GM18507 (cell line): ENCODE measurements around the gene DIP2C.
"Not testable (repeated sequence)": the region's sequence is repeated elsewhere in the genome, so short reads cannot be mapped to it uniquely, and the experiment has no call there.

Source experiments
- DNase-seq: peaks from one replicate; pipeline ENCODE4 v3.0.0; 2011; ENCODE audit warnings: low read depth; ENCODE audit not compliant: insufficient read length; ENCODE audit errors: extremely low spot score
- FAIRE-seq: peaks from 2 replicates; lab custom pipeline; 2011; peaks lifted over from hg19 to GRCh38; lab: Jason Lieb, UNC

The DIP2C gene

DNA sequence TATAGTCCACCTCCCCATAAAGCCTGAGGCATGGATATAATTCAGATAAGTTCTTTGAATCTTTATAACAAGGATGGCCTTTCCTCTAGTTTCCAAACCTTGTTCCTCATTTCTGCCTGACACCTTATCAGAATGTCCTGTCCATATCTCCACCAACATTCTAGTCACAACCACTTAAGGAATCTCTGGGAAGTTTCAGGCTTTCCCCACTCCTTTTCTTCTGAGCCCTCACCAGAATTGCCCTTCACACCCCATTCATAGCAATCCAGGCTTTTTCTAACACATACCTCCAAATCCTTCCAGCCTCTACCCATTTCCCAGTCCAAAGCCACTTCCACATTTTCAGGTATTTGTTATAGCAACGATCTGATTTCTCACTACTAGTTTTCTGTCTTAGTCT lies 18.0 kb upstream of the DIP2C start:
- DNase-seq (no peak), FAIRE-seq (no peak)

DNA sequence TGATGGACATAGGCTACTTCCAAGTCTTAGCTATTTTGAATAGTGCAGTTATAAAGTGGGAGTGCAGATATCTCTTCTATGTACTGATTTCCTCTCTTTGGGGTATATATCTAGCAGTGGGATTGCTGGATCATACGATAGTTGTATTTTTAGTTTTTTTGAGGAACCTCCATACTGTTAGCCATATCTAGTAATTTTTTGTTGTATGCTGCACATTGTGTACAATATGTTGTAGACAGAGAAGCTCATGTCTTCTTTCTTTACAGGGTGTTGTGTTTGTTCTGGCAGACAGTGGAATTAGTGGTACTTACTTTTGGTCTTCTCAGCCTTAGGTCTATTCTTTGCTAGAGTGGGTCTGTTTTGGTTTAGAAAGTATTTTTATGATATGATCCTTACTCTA lies 13.7 kb upstream of the DIP2C start:
- DNase-seq (no peak), FAIRE-seq (no peak)

DNA sequence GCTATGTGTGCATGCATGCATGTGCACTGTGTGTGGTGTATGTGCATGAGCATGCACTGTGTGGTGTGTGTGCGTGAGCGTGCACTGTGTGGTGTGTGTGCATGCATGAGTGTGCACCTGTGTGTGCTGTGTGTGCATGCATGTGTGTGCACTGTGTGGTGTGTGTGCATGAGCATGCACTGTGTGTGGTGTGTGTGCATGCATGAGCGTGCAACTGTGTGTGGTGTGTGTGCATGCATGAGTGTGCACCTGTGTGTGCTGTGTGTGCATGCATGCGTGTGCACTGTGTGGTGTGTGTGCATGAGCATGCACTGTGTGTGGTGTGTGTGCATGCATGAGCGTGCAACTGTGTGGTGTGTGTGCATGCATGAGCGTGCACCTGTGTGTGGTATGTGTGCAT lies 10.7 kb upstream of the DIP2C start:
- not testable (repeated sequence) for DNase-seq

DNA sequence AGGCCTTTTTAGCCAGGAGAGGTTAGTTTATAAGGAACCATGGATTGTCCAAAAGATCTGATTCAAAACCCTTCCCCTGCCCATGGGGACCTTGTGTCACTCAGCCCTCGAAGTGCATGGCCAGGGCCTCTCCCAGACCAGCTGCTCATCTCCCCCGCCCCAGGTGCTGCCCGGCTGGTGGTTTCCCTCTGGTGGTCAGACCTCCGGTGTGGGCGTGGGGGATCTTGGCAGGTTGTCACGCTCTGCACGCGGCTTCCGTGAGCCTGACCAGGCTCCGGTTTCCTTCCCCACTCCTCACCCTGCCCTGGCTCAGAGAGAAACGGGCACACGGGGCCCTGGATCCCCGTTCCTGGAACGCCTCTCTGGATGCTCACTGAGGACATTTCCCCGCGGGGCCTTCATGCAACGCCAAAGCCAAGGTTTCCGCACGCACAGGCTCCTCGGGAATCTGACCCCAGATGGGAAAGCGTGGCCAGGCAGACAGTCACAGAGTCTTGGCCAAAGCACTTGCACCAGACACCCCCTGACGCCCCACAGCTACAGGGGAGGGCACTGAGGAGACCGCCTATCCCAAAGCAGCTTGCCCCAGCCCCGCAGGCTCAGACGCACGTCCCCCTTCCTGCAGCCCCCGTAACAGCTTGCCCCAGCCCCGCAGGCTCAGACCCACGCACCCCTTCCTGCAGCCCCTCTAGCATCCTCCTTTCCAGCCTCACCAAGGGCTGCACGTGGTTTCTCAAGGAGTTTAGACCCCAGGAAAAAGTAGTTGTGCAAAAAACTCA lies 7.8 kb upstream of the DIP2C start:
- no peak for FAIRE-seq

More for the DNA sequence above, 10.7 kb upstream of the DIP2C start:
- not testable (repeated sequence) for FAIRE-seq

GRCh38 chr10:695396-695795 lies 5.9 kb upstream of the DIP2C start:
- FAIRE-seq, result no peak
- DNase-seq, result no peak

More for the DNA sequence above, 7.8 kb upstream of the DIP2C start:
- no peak for DNase-seq

DNA sequence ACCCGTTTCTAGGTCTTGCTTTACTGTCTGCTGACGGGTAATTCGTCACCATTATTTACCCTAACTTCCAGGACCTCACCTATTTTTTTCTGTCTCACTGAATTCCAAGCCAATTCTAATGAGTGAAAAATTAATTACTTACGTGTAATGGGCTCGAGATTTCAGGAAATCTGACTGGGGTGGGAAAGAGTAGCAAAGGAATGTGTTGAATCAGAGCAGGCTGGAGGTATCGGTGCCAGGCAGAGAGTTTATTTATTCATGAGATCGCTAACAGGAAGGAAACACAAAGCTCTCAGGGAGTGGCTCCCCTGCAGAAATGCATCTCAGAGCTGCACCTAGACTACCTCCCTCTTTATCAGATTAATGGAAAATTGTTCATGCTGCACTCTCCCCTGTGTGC lies 4.0 kb upstream of the DIP2C start:
- no peak for FAIRE-seq

DNA sequence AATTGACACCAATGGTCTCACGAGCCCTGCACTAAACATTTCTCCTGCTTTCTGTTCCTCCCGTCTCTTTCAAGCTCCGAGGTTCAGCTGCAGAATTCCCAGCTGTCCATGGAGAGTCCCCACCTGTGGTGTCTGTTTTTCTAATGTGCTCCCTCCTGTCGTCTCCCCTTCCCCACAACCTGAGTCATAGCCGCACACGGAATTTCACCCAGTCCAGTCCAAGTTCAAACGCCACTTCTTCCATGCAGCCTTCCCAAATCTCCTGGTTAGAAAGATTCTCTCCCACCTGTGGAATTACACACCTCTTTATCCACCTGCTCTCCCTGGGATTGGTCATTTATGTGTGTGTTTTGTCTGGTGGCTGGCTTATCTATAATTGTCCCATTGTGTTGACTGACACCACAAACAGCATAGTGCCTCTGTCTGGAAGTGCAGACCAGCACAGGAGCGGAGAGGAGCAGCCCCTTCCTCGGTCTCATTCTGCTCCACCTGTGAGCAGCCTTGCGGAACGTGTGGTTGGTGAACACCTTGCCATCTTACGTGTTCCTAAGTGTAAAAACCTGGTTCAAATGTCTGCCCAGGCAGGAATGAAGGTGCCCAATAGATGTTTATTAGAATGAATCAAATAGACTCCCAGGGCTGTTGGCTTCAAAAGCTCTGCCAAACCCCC lies 3.3 kb upstream of the DIP2C start:
- no peak for DNase-seq
- FAIRE-seq, result no peak

More for the DNA sequence above, 4.0 kb upstream of the DIP2C start:
- DNase-seq, result no peak

DNA sequence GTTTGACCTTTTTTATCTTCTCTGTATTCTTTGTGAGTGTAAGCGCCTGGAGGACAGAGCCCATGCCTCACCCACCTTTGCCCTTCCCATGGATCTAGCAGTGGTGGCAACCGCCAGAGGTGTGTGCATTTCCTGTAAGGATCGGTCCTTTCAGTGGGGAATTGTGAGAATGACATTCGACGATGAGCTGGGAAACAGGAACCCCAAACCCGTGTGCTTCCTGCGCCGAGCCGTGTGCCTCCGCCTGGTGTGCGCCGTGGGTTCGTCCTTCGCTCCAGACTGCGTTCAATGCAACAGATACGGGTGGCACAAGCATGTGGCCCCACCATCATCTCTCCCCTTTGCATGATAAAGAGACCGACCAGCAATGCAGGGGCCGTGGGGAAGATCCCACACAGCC lies 1.7 kb upstream of the DIP2C start:
- DNase-seq, result no peak

DNA sequence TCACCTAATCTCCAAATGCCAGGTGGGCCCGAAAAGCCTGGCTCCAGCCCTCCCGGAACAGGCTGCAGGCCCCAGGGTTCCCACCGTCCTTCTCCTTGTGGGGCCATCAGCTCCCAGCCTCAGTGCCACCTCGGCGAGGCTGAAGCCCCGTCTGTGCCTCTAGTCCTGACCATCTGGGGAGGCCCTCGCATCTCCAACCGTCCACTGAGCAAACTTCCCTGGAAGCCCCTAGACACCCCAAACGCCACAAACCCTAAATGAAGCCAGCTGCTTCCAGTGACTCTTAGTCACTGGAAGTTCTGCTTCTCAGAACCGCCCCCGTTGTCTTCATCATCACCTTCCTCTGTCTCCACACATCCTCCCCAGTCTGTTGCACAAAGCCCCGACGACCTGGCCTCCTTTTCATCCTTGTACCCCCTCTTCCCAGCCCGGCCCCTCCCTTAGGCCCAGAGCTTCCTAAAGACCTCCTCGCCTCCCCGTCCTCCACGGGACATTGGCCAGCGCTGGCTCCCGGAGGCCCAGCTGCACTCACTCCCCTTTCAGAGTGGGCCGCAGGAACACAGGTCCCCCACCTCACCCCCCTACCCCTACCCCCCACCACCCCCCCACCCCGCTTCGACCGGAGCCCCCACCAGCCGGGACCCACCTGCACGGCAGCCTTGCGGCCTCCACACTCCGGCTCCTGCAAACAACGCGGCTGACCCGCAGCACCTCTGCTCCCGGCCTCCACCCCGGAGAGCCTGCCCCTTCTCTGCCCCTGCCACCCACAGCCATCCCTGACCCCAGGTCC lies 1.1 kb upstream of the DIP2C start:
- no peak for DNase-seq
- FAIRE-seq, result no peak

More for the DNA sequence above, 1.7 kb upstream of the DIP2C start:
- FAIRE-seq, result no peak

DNA sequence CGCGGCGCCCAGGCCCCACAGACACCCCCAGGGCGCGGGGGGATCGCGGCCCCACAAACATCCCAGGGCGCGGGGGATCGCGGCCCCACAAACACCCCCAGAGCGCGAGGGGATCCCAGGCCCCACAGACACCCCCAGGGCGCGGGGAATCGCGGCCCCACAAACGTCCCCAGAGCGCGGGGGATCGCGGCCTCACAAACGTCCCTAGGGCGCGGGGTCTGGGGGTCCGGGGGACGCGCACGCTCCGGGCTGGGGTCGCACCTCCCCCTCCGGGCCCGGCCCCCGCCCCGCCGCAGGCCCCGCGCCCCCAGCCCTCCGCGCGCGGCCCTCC lies 382 bp downstream of the DIP2C start:
- DNase-seq (no peak), FAIRE-seq (no peak)

GRCh38 chr10:688312-689120 lies 952 bp downstream of the DIP2C start:
- DNase-seq (no peak), FAIRE-seq (no peak)

DNA sequence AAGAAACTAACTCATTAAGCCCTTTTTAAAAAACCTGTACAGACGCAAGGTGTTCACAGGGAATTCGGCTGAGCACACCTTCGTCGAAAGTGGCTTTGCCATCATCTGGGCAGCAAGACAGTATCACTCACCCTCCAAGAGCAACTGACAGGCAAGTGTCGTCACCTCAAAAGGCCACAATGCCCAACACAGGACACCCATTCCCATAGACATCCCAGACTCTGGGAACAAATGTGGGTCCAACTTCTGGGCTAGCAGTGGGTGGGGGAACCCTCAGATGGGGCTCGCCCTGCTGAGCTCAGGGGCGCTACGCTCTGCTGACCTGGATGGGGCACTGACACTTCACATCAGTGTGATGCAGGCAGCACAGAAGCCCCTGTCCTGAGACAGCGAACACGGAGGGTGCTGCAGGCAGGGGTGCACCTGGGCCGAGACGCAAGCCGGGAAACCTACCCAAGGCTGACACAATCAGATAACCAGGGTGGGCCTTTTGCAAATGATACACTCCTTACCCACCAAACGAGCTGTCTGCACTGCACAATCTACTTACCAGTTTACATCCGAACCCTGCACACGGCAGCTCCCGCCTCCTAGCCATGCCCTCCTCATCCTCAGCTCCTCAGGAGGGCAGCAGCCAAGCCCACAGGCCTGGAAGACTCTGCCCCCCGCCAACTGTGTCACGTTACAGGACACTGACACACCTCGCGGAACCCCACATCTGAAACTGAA lies 1.7 kb downstream of the DIP2C start:
- FAIRE-seq, result no peak
- no peak for DNase-seq

- no peak for FAIRE-seq
- no peak for DNase-seq
These were observed 3.1 kb downstream of the DIP2C start for GRCh38 chr10:686155-686931.

DNA sequence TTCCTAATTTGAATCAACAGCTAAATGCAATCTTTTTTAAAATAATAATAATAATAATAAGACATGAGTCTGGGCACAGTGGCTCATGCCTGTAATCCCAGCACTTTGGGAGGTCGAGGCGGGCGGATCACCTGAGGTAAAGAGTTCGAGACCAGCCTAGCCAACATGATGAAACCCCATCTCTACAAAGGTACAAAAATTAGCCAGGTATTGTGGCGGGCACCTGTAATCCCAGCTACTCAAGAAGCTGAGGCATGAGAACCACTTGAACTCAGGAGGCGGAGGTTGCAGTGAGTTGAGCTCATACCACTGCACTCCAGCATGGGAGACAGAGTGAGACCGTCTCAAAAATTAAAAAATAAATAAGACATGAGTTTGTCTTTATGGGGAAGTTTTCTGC lies 3.9 kb downstream of the DIP2C start:
- no peak for FAIRE-seq
- no peak for DNase-seq

DNA sequence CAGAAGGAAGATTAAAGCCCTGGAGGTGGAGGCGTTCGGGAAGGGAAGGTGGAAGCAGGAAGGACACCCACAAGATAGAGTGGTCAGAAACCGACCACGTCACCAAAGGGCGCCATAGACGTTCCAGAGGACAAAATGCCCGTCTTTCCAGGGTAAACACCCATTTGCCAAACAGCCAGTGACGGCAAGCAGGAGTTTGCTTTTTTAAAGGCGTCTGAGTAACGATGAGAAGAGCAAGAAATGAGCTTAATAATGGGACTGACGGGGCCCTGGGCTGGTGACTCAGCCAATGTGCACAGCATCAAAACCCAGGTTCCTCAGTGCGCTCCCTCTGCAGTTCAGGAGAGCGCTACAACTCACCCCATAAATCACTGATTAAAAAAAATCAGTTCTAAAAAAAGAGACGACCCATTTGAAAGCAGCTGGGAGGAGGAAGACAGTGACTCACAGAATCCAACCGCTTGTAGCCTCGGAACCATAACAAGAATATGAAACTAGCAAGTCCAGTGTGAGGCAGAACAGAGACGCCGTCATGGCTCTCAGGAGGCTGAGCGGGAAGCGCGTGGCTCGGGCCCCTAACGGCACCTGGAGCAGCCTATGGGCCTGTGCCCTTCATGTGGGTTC lies 5.9 kb downstream of the DIP2C start:
- FAIRE-seq, result no peak
- DNase-seq, result no peak

GRCh38 chr10:682931-683447 lies 6.5 kb downstream of the DIP2C start:
- no peak for FAIRE-seq

GRCh38 chr10:681670-682318 lies 7.7 kb downstream of the DIP2C start:
- FAIRE-seq, result no peak
- DNase-seq, result no peak

More at GRCh38 chr10:682931-683447, 6.5 kb downstream of the DIP2C start:
- no peak for DNase-seq
